PFSK-1 (cell line): ENCODE data around the gene DICER1.

ENCODE experiments used
- POLR2AphosphoS5 ChIP-seq: IDR thresholded peaks from 2 replicates; pipeline ENCODE4 v1.6.1; 2012; ENCODE audit warnings: low read depth, mild to moderate bottlenecking, control low read depth, low read length, moderate library complexity
- TAF1 ChIP-seq: IDR thresholded peaks from 2 replicates; pipeline ENCODE4 v1.6.1; 2012; ENCODE audit warnings: low read length, control low read depth, borderline replicate concordance; ENCODE audit not compliant: insufficient read depth
- TF ChIP-seq, protein P1 (sequence below), 2 experiments: IDR thresholded peaks; 2 replicates each; pipeline versions ENCODE4 v1.6.1 to v1.8.0; 2011 to 2012; ENCODE audit warnings: low read depth in 2 of 2, low read length in 2 of 2, control low read depth in 1 of 2, inconsistent platforms in 1 of 2, mild to moderate bottlenecking in 1 of 2, moderate library complexity in 1 of 2; ENCODE audit not compliant: insufficient read depth in 1 of 2

DNA sequence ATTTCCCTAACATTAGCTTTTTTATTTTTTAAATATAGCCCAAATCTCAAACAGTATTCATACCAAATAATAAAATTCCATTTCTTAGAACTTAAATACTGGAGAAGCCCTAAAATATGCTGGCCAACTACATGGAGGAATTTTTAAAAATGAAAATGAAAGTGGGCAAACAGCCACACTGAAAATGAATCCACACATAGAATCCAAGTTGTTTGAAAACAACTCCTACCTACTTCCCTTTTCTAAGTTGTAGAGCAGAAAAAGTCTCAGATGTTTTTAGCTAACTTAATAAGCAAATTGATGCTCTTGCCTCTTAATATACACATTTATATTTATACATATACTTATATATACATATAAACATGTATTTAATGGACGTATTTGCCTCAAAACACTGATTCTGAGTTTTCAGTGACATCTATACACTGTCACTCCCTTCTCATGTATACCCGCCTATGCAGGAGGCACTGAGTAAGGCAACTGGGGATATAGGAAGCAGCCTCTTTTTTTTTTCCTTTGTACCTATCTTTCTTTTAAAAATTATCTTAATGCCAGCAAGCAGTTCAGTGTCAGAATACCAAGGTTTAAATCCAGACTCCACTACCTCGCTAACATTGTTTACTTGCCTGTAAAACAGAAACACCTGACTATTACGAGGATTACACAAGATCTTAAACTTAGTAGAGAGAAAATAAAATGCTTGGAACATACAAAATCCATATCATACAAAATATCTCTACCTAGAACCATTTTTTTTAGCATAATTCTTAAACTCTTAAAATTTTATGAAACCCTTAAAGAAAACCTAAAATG lies 13.3 kb downstream of the DICER1 start:
- TF ChIP-seq, protein P1, sequence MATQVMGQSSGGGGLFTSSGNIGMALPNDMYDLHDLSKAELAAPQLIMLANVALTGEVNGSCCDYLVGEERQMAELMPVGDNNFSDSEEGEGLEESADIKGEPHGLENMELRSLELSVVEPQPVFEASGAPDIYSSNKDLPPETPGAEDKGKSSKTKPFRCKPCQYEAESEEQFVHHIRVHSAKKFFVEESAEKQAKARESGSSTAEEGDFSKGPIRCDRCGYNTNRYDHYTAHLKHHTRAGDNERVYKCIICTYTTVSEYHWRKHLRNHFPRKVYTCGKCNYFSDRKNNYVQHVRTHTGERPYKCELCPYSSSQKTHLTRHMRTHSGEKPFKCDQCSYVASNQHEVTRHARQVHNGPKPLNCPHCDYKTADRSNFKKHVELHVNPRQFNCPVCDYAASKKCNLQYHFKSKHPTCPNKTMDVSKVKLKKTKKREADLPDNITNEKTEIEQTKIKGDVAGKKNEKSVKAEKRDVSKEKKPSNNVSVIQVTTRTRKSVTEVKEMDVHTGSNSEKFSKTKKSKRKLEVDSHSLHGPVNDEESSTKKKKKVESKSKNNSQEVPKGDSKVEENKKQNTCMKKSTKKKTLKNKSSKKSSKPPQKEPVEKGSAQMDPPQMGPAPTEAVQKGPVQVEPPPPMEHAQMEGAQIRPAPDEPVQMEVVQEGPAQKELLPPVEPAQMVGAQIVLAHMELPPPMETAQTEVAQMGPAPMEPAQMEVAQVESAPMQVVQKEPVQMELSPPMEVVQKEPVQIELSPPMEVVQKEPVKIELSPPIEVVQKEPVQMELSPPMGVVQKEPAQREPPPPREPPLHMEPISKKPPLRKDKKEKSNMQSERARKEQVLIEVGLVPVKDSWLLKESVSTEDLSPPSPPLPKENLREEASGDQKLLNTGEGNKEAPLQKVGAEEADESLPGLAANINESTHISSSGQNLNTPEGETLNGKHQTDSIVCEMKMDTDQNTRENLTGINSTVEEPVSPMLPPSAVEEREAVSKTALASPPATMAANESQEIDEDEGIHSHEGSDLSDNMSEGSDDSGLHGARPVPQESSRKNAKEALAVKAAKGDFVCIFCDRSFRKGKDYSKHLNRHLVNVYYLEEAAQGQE (IDR thresholded peaks at IDR 0.05; ENCODE audit: insufficient read depth in 1 of 2, low read depth in 2 of 2, low read length in 2 of 2) = no peak
- no peak for TF ChIP-seq POLR2AphosphoS5
- no peak for TF ChIP-seq TAF1
